22Rv1 (cell line): ENCODE data around the gene IKZF3.
"Not testable (repeated sequence)": the region's sequence is repeated elsewhere in the genome, so short reads cannot be mapped to it uniquely, and the experiment has no call there.

Experiments used
- H3K27ac ChIP-seq: fragments of 450-650 bp; 2 replicates; pipeline ENCODE4 v1.5.1; 2017
- CTCF ChIP-seq: fragments of 450-650 bp; IDR thresholded peaks from 2 replicates; pipeline ENCODE4 v1.5.1; 2017; ENCODE audit warnings: mild to moderate bottlenecking
- ZFX ChIP-seq: fragments of 450-650 bp; IDR thresholded peaks from 2 replicates; pipeline ENCODE4 v1.6.1; 2017; ENCODE audit warnings: antibody characterized with exemption, borderline replicate concordance

IKZF3 gene

GRCh38 chr17:39863918-39864746, at the start of gene IKZF3:
TSS of gene IKZF3 (minus strand) at chr17:39864312. CDS start at chr17:39864126, 186 bp downstream.
- H3K27ac ChIP-seq = peak within 1 kb of the TSS; percentile 23

GRCh38 chr17:39908789-39909352, 44.8 kb upstream of the IKZF3 start:
- no peak overlapping the region for H3K27ac ChIP-seq
- TF ChIP-seq ZFX (no peak), CTCF (no peak)

More at GRCh38 chr17:39863918-39864746, at the start of gene IKZF3:
- TF ChIP-seq ZFX = no peak
- peak; percentile 58 for TF ChIP-seq CTCF

GRCh38 chr17:39904990-39905288, 40.8 kb upstream of the IKZF3 start:
- H3K27ac ChIP-seq = no peak overlapping the region
- TF ChIP-seq ZFX = no peak
- no peak for TF ChIP-seq CTCF

- TF ChIP-seq ZFX (no peak), CTCF (no peak)
- no peak overlapping the region for H3K27ac ChIP-seq
Observed at GRCh38 chr17:39903158-39903884, 39.2 kb upstream of the IKZF3 start.

- not testable (repeated sequence) for H3K27ac ChIP-seq
Observed at GRCh38 chr17:39902027-39902426, 37.9 kb upstream of the IKZF3 start.

GRCh38 chr17:39899215-39899614, 35.1 kb upstream of the IKZF3 start:
- H3K27ac ChIP-seq = no peak overlapping the region
- TF ChIP-seq CTCF (no peak), ZFX (no peak)

GRCh38 chr17:39898088-39898487, 34.0 kb upstream of the IKZF3 start:
- H3K27ac ChIP-seq = no peak overlapping the region
- no peak for TF ChIP-seq CTCF
- TF ChIP-seq ZFX = no peak
